ENCODE results near the gene DLG4.
"Not testable (repeated sequence)": the region's sequence is repeated elsewhere in the genome, so short reads cannot be mapped to it uniquely, and the experiment has no call there.

The DLG4 gene

GRCh38 chr17:7252176-7253043 is 32.8 kb upstream of the DLG4 start, which contains the start of gene ELP5:
ELP5 (plus strand) TSS chr17:7252215; CDS start chr17:7252551, 336 bp downstream.
- H3K4me2 ChIP-seq = peak within 1 kb of the TSS; percentile 90 to 99 (median 97)
- peaks cover 0 to 51% (median 22%) of the 10 kb centered on the region in 11 experiments; a peak in 17 of 22 replicates for H4K20me1 ChIP-seq
- peak within 1 kb of the TSS; percentile 86 to 98 (median 96) for H3K9ac ChIP-seq
- H3K4me3 ChIP-seq = peak within 1 kb of the TSS; percentile 88 to 98 (median 96)
- H3K36me3 ChIP-seq = peaks cover 36 to 58% (median 43%) of the 10 kb centered on the region in 11 experiments
- TF ChIP-seq Cebpa-rat (IDR thresholded peaks at IDR 0.05) = no peak
- peak within 1 kb of the TSS; percentile 90 to 99 (median 97) for H3K27ac ChIP-seq
- H3K4me1 ChIP-seq = peaks cover 25 to 44% (median 34%) of the 10 kb centered on the region in 10 experiments
- no peaks in the 10 kb centered on the region for H3K9me3 ChIP-seq (replicated peaks in 1 of 11)
- H3K27me3 ChIP-seq = no peaks in the 10 kb centered on the region

GRCh38 chr17:7251661-7252175 is 32.1 kb upstream of the DLG4 start, which contains the start of gene CTDNEP1:
CTDNEP1 (minus strand) TSS chr17:7251734; CDS start chr17:7251296, 438 bp downstream.
- Histone ChIP-seq H4K20me1 (peaks cover 0 to 55% (median 28%) of the 10 kb centered on the region in 11 experiments; a peak in 17 of 22 replicates), H3K27ac (peak within 1 kb of the TSS; percentile 90 to 99 (median 97)), H3K4me3 (peak within 1 kb of the TSS; percentile 88 to 98 (median 96)), H3K4me2 (peak within 1 kb of the TSS; percentile 90 to 99 (median 97)), H3K9me3 (replicated peaks in 1 of 11) (no peaks in the 10 kb centered on the region), H3K4me1 (peaks cover 25 to 44% (median 34%) of the 10 kb centered on the region in 10 experiments), H3K9ac (peak within 1 kb of the TSS; percentile 86 to 98 (median 96)), H3K27me3 (no peaks in the 10 kb centered on the region), H3K36me3 (peaks cover 34 to 58% (median 43%) of the 10 kb centered on the region in 11 experiments)
- TF ChIP-seq Cebpa-rat (IDR thresholded peaks at IDR 0.05) = no peak

GRCh38 chr17:7250695-7251627 is 31.3 kb upstream of the DLG4 start:
- H3K36me3 ChIP-seq = peaks cover 34 to 58% (median 43%) of the 10 kb centered on the region in 11 experiments
- no peaks in the 10 kb centered on the region for H3K9me3 ChIP-seq (replicated peaks in 1 of 11)
- H3K4me2 ChIP-seq = peak overlapping the region; percentile 88 to 99 (median 96)
- H3K4me3 ChIP-seq = peak overlapping the region; percentile 88 to 98 (median 96)
- peaks cover 25 to 44% (median 34%) of the 10 kb centered on the region in 10 experiments for H3K4me1 ChIP-seq
- TF ChIP-seq Cebpa-rat (IDR thresholded peaks at IDR 0.05) = no peak
- H3K9ac ChIP-seq = peak overlapping the region; percentile 86 to 98 (median 96)
- peak overlapping the region; percentile 90 to 99 (median 97) for H3K27ac ChIP-seq
- no peaks in the 10 kb centered on the region for H3K27me3 ChIP-seq
- peaks cover 0 to 55% (median 35%) of the 10 kb centered on the region in 11 experiments; a peak in 17 of 22 replicates for H4K20me1 ChIP-seq

- peaks cover 34 to 58% (median 43%) of the 10 kb centered on the region in 11 experiments for H3K36me3 ChIP-seq
Measured at GRCh38 chr17:7249830-7250229, 30.2 kb upstream of the DLG4 start.

GRCh38 chr17:7249214-7249613 is 29.6 kb upstream of the DLG4 start:
- Histone ChIP-seq H3K9me3 (replicated peaks in 1 of 11) (no peaks in the 10 kb centered on the region), H3K9ac (peak overlapping the region; percentile 86 to 98 (median 96)), H3K4me1 (peaks cover 25 to 40% (median 32%) of the 10 kb centered on the region in 10 experiments), H3K36me3 (peaks cover 34 to 58% (median 43%) of the 10 kb centered on the region in 11 experiments), H3K4me2 (peak overlapping the region; percentile 88 to 99 (median 96)), H3K27ac (peak overlapping the region in 10 of 11 experiments; percentile 90 to 99 (median 96); a peak in 19 of 22 replicates), H4K20me1 (peaks cover 0 to 60% (median 35%) of the 10 kb centered on the region in 11 experiments; a peak in 17 of 22 replicates), H3K27me3 (no peaks in the 10 kb centered on the region), H3K4me3 (peak overlapping the region; percentile 88 to 98 (median 96))
- TF ChIP-seq Cebpa-rat (IDR thresholded peaks at IDR 0.05) = no peak

More at GRCh38 chr17:7249830-7250229, 30.2 kb upstream of the DLG4 start:
- H3K9ac ChIP-seq = peak overlapping the region; percentile 86 to 98 (median 96)
- peaks cover 0 to 54% (median 35%) of the 10 kb centered on the region in 11 experiments; a peak in 17 of 22 replicates for H4K20me1 ChIP-seq
- H3K27ac ChIP-seq = peak overlapping the region; percentile 90 to 99 (median 97); a peak in 21 of 22 replicates
- peak overlapping the region; percentile 88 to 98 (median 96) for H3K4me3 ChIP-seq
- no peaks in the 10 kb centered on the region for H3K9me3 ChIP-seq (replicated peaks in 1 of 11)
- no peaks in the 10 kb centered on the region for H3K27me3 ChIP-seq
- H3K4me1 ChIP-seq = peaks cover 25 to 44% (median 34%) of the 10 kb centered on the region in 10 experiments
- H3K4me2 ChIP-seq = peak overlapping the region; percentile 88 to 99 (median 96)
- no peak for TF ChIP-seq Cebpa-rat (IDR thresholded peaks at IDR 0.05)

- Histone ChIP-seq H3K27ac (peak overlapping the region in 8 of 11 experiments; percentile 90 to 99 (median 98); a peak in 13 of 22 replicates), H3K4me3 (peak overlapping the region in 8 of 10 experiments; percentile 88 to 98 (median 96); a peak in 14 of 20 replicates), H4K20me1 (peaks cover 0 to 61% (median 35%) of the 10 kb centered on the region in 11 experiments; a peak in 17 of 22 replicates), H3K9me3 (replicated peaks in 1 of 11) (no peaks in the 10 kb centered on the region), H3K36me3 (peaks cover 39 to 58% (median 43%) of the 10 kb centered on the region in 11 experiments), H3K9ac (peak overlapping the region; percentile 86 to 98 (median 96)), H3K4me1 (peaks cover 26 to 40% (median 31%) of the 10 kb centered on the region in 10 experiments), H3K27me3 (no peaks in the 10 kb centered on the region), H3K4me2 (peak overlapping the region; percentile 88 to 99 (median 96))
- no peak for TF ChIP-seq Cebpa-rat (IDR thresholded peaks at IDR 0.05)
Measured at GRCh38 chr17:7248796-7249195, 29.2 kb upstream of the DLG4 start.

- Histone ChIP-seq H3K36me3 (peaks cover 36 to 59% (median 49%) of the 10 kb centered on the region in 11 experiments), H3K27me3 (no peaks in the 10 kb centered on the region), H4K20me1 (peaks cover 0 to 61% (median 35%) of the 10 kb centered on the region in 11 experiments; a peak in 17 of 22 replicates), H3K4me1 (peaks cover 20 to 38% (median 26%) of the 10 kb centered on the region in 10 experiments), H3K9ac (peak overlapping the region in 9 of 11 experiments; percentile 5 to 46 (median 18); a peak in 9 of 22 replicates), H3K27ac (no peak overlapping the region), H3K9me3 (replicated peaks in 1 of 11) (no peaks in the 10 kb centered on the region), H3K4me3 (no peak overlapping the region), H3K4me2 (no peak overlapping the region)
- no peak for TF ChIP-seq Cebpa-rat (IDR thresholded peaks at IDR 0.05)
Measured at GRCh38 chr17:7246779-7247178, 27.1 kb upstream of the DLG4 start.

GRCh38 chr17:7243838-7244237 is 24.2 kb upstream of the DLG4 start:
- H3K4me3 ChIP-seq = peak overlapping the region in 2 of 10 experiments; percentile 97 to 99; a peak in 3 of 20 replicates
- H3K9me3 ChIP-seq (replicated peaks in 1 of 11); H3K27me3 ChIP-seq: not testable (repeated sequence)
- peak overlapping the region in 4 of 11 experiments; percentile 88 to 99 (median 98); a peak in 6 of 22 replicates for H3K4me2 ChIP-seq
- H3K4me1 ChIP-seq = peaks cover 24 to 42% (median 30%) of the 10 kb centered on the region in 10 experiments
- H3K9ac ChIP-seq = peak overlapping the region in 9 of 11 experiments; percentile 33 to 100 (median 96); a peak in 11 of 22 replicates
- H3K36me3 ChIP-seq = peaks cover 45 to 66% (median 53%) of the 10 kb centered on the region in 11 experiments
- H3K27ac ChIP-seq = peak overlapping the region in 3 of 11 experiments; percentile 96 to 100 (median 99); a peak in 4 of 22 replicates
- peaks cover 9 to 40% (median 26%) of the 10 kb centered on the region in 11 experiments; a peak in 18 of 22 replicates for H4K20me1 ChIP-seq

Measured in BLaER1 treated with 17β-estradiol and CSF1 and Interleukin-3, amounts not matched to agents 10 nM and 100 nM (cell line).